Caki2 (cell line): ENCODE results near the gene ERC1. TPM values are rescaled to one million over a fixed set of nuclear protein-coding genes. Genes with fewer than 3 reads are reported as not detected.
"Not testable (repeated sequence)": the region's sequence is repeated elsewhere in the genome, so short reads cannot be mapped to it uniquely, and the experiment has no call there.

Experiments used
- DNase-seq: peaks from one replicate; pipeline ENCODE4 v3.0.0-alpha.2; 2015; ENCODE audit warnings: low read depth
- in situ Hi-C: cut with HindIII; loops from 2 replicates; pipeline ENCODE4 v1.10.0; 2016; ENCODE audit warnings: low sequenced_read_pairs, low pct_unique_long_range_greater_than_20kb, mixed read lengths
- total RNA-seq: library from RNA; depleted of rRNA; stranded (reverse); fragments of >200 nt; shearing (Covaris generic); gene quantifications from 2 replicates; pipeline ENCODE4 v1.2.3, GENCODE V29; 2014; ENCODE audit warnings: low replicate concordance

Gene ERC1
- total RNA-seq, 1 experiment from 2014 or later: 11.3 TPM

- in situ Hi-C loops: no loop called here
- no peak for DNase-seq
Measured at GRCh38 chr12:1007994-1008393, 17.0 kb downstream of the ERC1 start.

- in situ Hi-C loops: no loop called here
- DNase-seq: no peak
Measured at GRCh38 chr12:1011091-1011490, 20.1 kb downstream of the ERC1 start.

- DNase-seq: peak; percentile 78
- in situ Hi-C loops: no loop called here
Measured at GRCh38 chr12:1013618-1014489, 22.8 kb downstream of the ERC1 start.

GRCh38 chr12:1019283-1019682 lies 28.3 kb downstream of the ERC1 start:
- DNase-seq: no peak
- in situ Hi-C loops: no loop called here

- DNase-seq: no peak
- in situ Hi-C loops: no loop called here
Measured at GRCh38 chr12:1020389-1020788, 29.4 kb downstream of the ERC1 start.

- DNase-seq: no peak
- in situ Hi-C loops: no loop called here
Measured at GRCh38 chr12:1022032-1022970, 31.3 kb downstream of the ERC1 start.

GRCh38 chr12:1030779-1031178 lies 39.8 kb downstream of the ERC1 start:
- in situ Hi-C loops: no loop called here

GRCh38 chr12:1034243-1034642 lies 43.2 kb downstream of the ERC1 start:
- DNase-seq: no peak
- in situ Hi-C loops: no loop called here

More at GRCh38 chr12:1030779-1031178, 39.8 kb downstream of the ERC1 start:
- no peak for DNase-seq

GRCh38 chr12:1034751-1035457 lies 43.9 kb downstream of the ERC1 start:
- in situ Hi-C loops: no loop called here
- DNase-seq: no peak

GRCh38 chr12:1041478-1041877 lies 50.5 kb downstream of the ERC1 start:
- DNase-seq: no peak
- in situ Hi-C loops: no loop called here

GRCh38 chr12:1044199-1044598 lies 53.2 kb downstream of the ERC1 start:
- DNase-seq: no peak
- in situ Hi-C loops: no loop called here

- DNase-seq: no peak
- in situ Hi-C loops: no loop called here
Measured at GRCh38 chr12:1044696-1045095, 53.7 kb downstream of the ERC1 start.

GRCh38 chr12:1046727-1047126 lies 55.7 kb downstream of the ERC1 start:
- DNase-seq: no peak
- in situ Hi-C loops: no loop called here

- in situ Hi-C loops: no loop called here
- DNase-seq: no peak
Measured at GRCh38 chr12:1047898-1048660, 57.1 kb downstream of the ERC1 start.

- no peak for DNase-seq
- in situ Hi-C loops: no loop called here
Measured at GRCh38 chr12:1050059-1050707, 59.2 kb downstream of the ERC1 start.

- in situ Hi-C loops, DNase-seq: not testable (repeated sequence)
Measured at GRCh38 chr12:1051672-1052071, 60.6 kb downstream of the ERC1 start.

GRCh38 chr12:1053690-1054089 lies 62.7 kb downstream of the ERC1 start:
- DNase-seq: no peak

More at GRCh38 chr12:1053690-1054089, 62.7 kb downstream of the ERC1 start:
- in situ Hi-C loops: no loop called here
